Cardiac muscle cell (in vitro differentiated cells and primary cell): Measurements from ENCODE around the gene USP47. TPM values are rescaled to one million over a fixed set of nuclear protein-coding genes. Genes with fewer than 3 reads are reported as not detected.

Experiments used
- DNase-seq, 2 donors: peaks; one replicate each; pipeline versions ENCODE4 v3.0.0 to v3.0.0-alpha.2; 2010 to 2017; ENCODE audit warnings: low read depth in 1 of 2, low spot score in 1 of 2
- H3K27ac ChIP-seq: fragments of 200-600 bp; sonication (generic); 2 replicates; pipeline ENCODE4 v1.5.1; 2016
- H3K27me3 ChIP-seq: fragments of 200-600 bp; sonication (generic); 2 replicates; pipeline ENCODE4 v1.6.0; 2016; ENCODE audit warnings: control low read depth
- H3K36me3 ChIP-seq: fragments of 200-600 bp; sonication (generic); 2 replicates; pipeline ENCODE4 v1.5.1; 2016; ENCODE audit warnings: control low read depth
- H3K4me1 ChIP-seq: fragments of 200-600 bp; sonication (generic); 2 replicates; pipeline ENCODE4 v1.8.1; 2017; ENCODE audit warnings: low read depth, mild to moderate bottlenecking, mixed run types
- H3K4me3 ChIP-seq: fragments of 200-600 bp; sonication (generic); 2 replicates; pipeline ENCODE4 v1.5.1; 2016; ENCODE audit warnings: mild to moderate bottlenecking
- H3K9me3 ChIP-seq: fragments of 200-600 bp; sonication (generic); 2 replicates; pipeline ENCODE4 v1.5.1; 2017; ENCODE audit warnings: low read depth, mild to moderate bottlenecking, control low read depth
- CTCF ChIP-seq: IDR thresholded peaks from 2 replicates; pipeline ENCODE4 v1.5.1; 2012; ENCODE audit warnings: low read depth, mild to moderate bottlenecking, low read length
- polyA plus RNA-seq: library from polyadenylated mRNA; unstranded; fragments of >200 nt; fragmentation: Nextera tagmentation; extraction: Ambion mirVana; gene quantifications from 2 replicates; pipeline ENCODE4 v1.2.1, GENCODE V29; 2016
- total RNA-seq: library from RNA; depleted of rRNA; stranded (reverse); fragments of >200 nt; gene quantifications from 2 replicates; pipeline ENCODE4 v1.2.3, GENCODE V29; 2016

Gene USP47
- total and polyA plus RNA-seq, 2 experiments from 2014 or later: 46.6 to 59.6 TPM

DNA sequence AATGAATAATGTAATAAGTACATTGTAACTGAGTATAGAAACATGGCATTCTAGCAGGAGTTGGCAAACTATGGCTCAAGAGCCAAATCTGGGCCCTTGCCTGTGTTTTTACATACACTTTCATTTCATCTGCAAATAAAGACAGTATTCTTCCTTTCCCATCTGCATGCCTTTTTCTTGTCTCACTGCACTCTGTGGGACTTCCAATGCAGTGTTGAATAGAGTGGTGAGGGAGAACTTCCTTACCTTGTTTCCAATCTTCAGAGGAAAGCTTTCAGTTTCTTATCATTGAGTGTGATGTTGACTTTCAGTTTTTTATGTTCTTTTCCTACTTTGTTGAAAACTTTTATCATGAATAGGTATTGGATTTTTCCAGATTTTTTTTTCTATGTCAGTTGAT, 82.1 kb downstream of the USP47 start:
- no peak for DNase-seq
- Histone ChIP-seq H3K4me1 (no peaks in the 10 kb centered on the region), H3K27ac (peak overlapping the region; percentile 31), H3K4me3 (no peak overlapping the region), H3K27me3 (no peaks in the 10 kb centered on the region), H3K36me3 (peaks cover 16% of the 10 kb centered on the region), H3K9me3 (no peaks in the 10 kb centered on the region)
- no peak for TF ChIP-seq CTCF

DNA sequence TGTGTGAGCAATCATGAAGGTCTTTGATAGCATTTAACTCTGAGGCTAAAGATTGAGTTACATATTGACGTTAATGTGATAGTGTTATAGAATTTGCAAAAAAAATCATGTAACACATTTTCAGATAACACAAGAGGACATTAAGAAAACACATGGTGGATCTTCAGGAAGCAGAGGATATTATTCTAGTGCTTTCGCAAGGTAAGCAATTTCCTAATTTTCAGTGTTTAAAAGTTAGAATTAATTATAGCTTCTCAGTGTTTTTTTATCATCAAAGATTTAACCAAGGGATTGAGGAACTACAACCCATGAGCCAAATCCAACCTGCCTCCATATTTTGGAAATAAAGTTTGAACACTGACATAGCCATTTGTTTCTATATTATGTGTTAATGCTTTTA, 88.1 kb downstream of the USP47 start:
- no peak for TF ChIP-seq CTCF
- no peaks in the 10 kb centered on the region for H3K27me3 ChIP-seq
- no peak for DNase-seq
- H3K27ac ChIP-seq: peak overlapping the region; percentile 3
- peaks cover 41% of the 10 kb centered on the region for H3K36me3 ChIP-seq
- no peak overlapping the region for H3K4me3 ChIP-seq
- no peaks in the 10 kb centered on the region for H3K9me3 ChIP-seq
- no peaks in the 10 kb centered on the region for H3K4me1 ChIP-seq

GRCh38 chr11:11931461-11932055, 89.8 kb downstream of the USP47 start:
- H3K27me3 ChIP-seq: no peaks in the 10 kb centered on the region
- no peaks in the 10 kb centered on the region for H3K4me1 ChIP-seq
- H3K9me3 ChIP-seq: no peaks in the 10 kb centered on the region
- peak; percentile 66 to 82 for DNase-seq
- TF ChIP-seq CTCF: peak; percentile 61
- no peak overlapping the region for H3K27ac ChIP-seq
- H3K4me3 ChIP-seq: no peak overlapping the region
- H3K36me3 ChIP-seq: peaks cover 56% of the 10 kb centered on the region

DNA sequence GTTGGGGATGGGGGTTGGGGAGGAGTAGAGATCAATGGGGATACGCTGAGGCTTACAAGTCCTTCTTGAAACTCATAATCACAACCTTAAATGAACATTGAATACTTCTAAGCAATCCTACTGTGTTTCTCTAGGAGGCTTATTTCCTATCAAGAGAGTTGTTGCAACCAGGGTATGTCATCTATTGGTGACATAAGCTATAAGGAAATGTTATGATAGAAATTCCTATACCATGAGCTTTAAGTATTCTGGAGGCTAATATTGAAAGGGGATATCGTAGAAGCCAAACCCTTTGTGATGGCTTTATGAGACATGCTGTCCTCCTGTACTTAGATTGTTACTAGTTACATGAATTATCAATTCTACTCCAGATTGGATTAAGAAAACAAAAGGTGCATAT, 93.8 kb downstream of the USP47 start:
- Histone ChIP-seq H3K36me3 (peaks cover 68% of the 10 kb centered on the region), H3K27me3 (no peaks in the 10 kb centered on the region), H3K4me3 (no peak overlapping the region), H3K4me1 (no peaks in the 10 kb centered on the region), H3K27ac (no peak overlapping the region), H3K9me3 (no peaks in the 10 kb centered on the region)
- no peak for TF ChIP-seq CTCF
- DNase-seq: no peak

GRCh38 chr11:11937433-11937832, 95.7 kb downstream of the USP47 start:
- H3K36me3 ChIP-seq: peaks cover 77% of the 10 kb centered on the region

More at GRCh38 chr11:11937433-11937832, 95.7 kb downstream of the USP47 start:
- no peaks in the 10 kb centered on the region for H3K9me3 ChIP-seq
- no peaks in the 10 kb centered on the region for H3K4me1 ChIP-seq
- no peak overlapping the region for H3K4me3 ChIP-seq
- peak in 1 of 2 donors; percentile 9 for DNase-seq
- H3K27me3 ChIP-seq: no peaks in the 10 kb centered on the region
- no peak overlapping the region for H3K27ac ChIP-seq
- no peak for TF ChIP-seq CTCF
